GM12891 (cell line): ENCODE measurements around the gene KLHL2.

Experiments
- POLR2A ChIP-seq: IDR thresholded peaks from 2 replicates; pipeline ENCODE4 v1.6.1; 2011; ENCODE audit warnings: low read depth, low read length, control low read depth
- POLR2AphosphoS5 ChIP-seq: IDR thresholded peaks from 2 replicates; pipeline ENCODE4 v1.6.1; 2011; ENCODE audit warnings: low read depth, low read length, control low read depth
- TAF1 ChIP-seq: IDR thresholded peaks from 2 replicates; pipeline ENCODE4 v1.6.1; 2011; ENCODE audit warnings: low read depth, low read length, control low read depth

DNA sequence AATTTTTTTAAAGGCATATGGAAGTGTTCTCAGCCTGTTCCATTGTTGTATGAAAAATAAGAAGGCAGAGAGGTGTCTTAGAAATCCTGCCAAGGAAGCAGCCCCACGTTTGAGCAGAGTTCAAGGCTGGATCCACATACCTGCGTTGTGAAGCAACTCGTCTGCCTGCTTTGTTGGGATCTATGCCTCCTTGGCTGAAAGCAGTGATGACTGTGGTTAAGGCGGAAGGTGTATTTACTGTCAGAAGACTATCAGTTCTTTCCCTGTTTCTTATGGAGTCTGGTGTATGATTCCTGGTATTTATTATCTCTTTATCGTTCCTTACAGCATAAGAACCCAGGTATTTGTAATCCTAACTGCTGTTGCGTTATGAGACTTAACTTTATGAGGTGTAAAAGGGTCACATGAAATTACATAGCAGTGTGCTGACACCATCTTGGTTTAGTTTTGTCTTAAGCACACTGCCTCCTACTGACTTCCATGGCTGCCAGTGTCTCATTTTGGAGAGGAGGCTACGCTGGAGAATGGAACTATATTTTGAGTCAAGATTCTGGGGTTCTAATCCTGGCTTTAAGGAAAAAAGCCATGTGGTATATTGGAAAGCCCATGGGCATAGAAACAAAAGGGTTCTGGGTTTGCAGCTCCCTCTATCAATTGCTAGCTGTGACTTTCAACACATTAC is 117.0 kb downstream of the KLHL2 start:
- TF ChIP-seq POLR2AphosphoS5 (no peak), POLR2A (no peak), TAF1 (no peak)
